ENCODE results near the gene EFHD2. TPM values are rescaled to one million over a fixed set of nuclear protein-coding genes. Genes with fewer than 3 reads are reported as not detected.

Gene EFHD2
- total RNA-seq, 1 experiment from 2014 or later = 29.5 TPM

- no peaks in the 10 kb centered on the region for H3K36me3 Mint-ChIP-seq (ENCODE audit: insufficient read depth, unreplicated experiment)
- Histone ChIP-seq H3K4me3 (ENCODE audit: low read depth, low read length) (no peak overlapping the region), H3K27me3 (replicated peaks; ENCODE audit: control insufficient read depth, insufficient read depth, low read length) (no peaks in the 10 kb centered on the region), H3K4me1 (no peaks in the 10 kb centered on the region), H3K9me3 (no peaks in the 10 kb centered on the region), H3K36me3 (ENCODE audit: control insufficient read depth, insufficient read depth, low read length) (no peaks in the 10 kb centered on the region)
- intact Hi-C loops (cut with micrococcal nuclease; ENCODE audit: unreplicated experiment) = no loop called here
- BruUV-seq (replicated peaks) = no TSS peak
- TF ChIP-seq CTCF (IDR thresholded peaks at IDR 0.05; ENCODE audit: insufficient read depth in 1 of 2, low read depth in 1 of 2, low read length in 1 of 2, severe bottlenecking in 1 of 2, unreplicated experiment in 1 of 2) = no peak
- no peaks in the 10 kb centered on the region for H3K27me3 Mint-ChIP-seq (ENCODE audit: insufficient read depth, unreplicated experiment)
- no peaks in the 10 kb centered on the region for H3K4me1 Mint-ChIP-seq (ENCODE audit: low read depth, unreplicated experiment)
- DNase-seq = no peak
- H3K9me3 Mint-ChIP-seq (ENCODE audit: unreplicated experiment) = no peaks in the 10 kb centered on the region
- no peak overlapping the region for H3K4me3 Mint-ChIP-seq (ENCODE audit: unreplicated experiment)
- POLR2A ChIA-PET = no interaction called here
- no peak overlapping the region for H3K27ac Mint-ChIP-seq (ENCODE audit: unreplicated experiment)
- CTCF ChIA-PET = no interaction called here
Measured at GRCh38 chr1:15384301-15384901, 25.3 kb upstream of the EFHD2 start.

DNA sequence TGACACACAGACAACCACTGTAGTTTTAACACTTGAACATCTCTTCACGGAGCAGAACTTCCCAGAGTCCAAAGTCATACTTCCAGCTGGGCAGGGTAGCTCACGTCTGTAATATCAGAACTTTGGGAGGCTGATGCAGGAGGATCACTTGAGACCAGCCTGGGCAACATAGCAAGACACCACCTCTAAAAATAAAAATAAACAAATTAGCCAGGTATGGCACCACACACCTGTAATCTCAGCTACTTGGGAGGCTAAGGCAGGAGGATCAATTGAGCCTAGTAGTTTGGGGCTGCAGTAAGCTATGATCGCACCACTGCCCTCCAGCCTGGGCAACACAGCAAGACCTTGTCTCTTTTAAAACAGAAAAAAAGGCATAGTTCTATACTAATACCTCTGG, 24.3 kb upstream of the EFHD2 start:
- no peaks in the 10 kb centered on the region for H3K36me3 ChIP-seq (ENCODE audit: control insufficient read depth, insufficient read depth, low read length)
- H3K27ac Mint-ChIP-seq (ENCODE audit: unreplicated experiment) = no peak overlapping the region
- H3K4me3 Mint-ChIP-seq (ENCODE audit: unreplicated experiment) = no peak overlapping the region
- no peaks in the 10 kb centered on the region for H3K27me3 ChIP-seq (replicated peaks; ENCODE audit: control insufficient read depth, insufficient read depth, low read length)
- H3K4me1 Mint-ChIP-seq (ENCODE audit: low read depth, unreplicated experiment) = no peaks in the 10 kb centered on the region
- no peaks in the 10 kb centered on the region for H3K36me3 Mint-ChIP-seq (ENCODE audit: insufficient read depth, unreplicated experiment)
- H3K9me3 Mint-ChIP-seq (ENCODE audit: unreplicated experiment) = no peaks in the 10 kb centered on the region
- BruUV-seq (replicated peaks) = no TSS peak
- no peak overlapping the region for H3K4me3 ChIP-seq (ENCODE audit: low read depth, low read length)
- DNase-seq = no peak
- no peaks in the 10 kb centered on the region for H3K9me3 ChIP-seq
- no peak for TF ChIP-seq CTCF (IDR thresholded peaks at IDR 0.05; ENCODE audit: insufficient read depth in 1 of 2, low read depth in 1 of 2, low read length in 1 of 2, severe bottlenecking in 1 of 2, unreplicated experiment in 1 of 2)
- no peaks in the 10 kb centered on the region for H3K4me1 ChIP-seq
- intact Hi-C loops (cut with micrococcal nuclease; ENCODE audit: unreplicated experiment) = no loop called here
- ChIA-PET POLR2A (no interaction called here), CTCF (no interaction called here)
- no peaks in the 10 kb centered on the region for H3K27me3 Mint-ChIP-seq (ENCODE audit: insufficient read depth, unreplicated experiment)

GRCh38 chr1:15386164-15386749, 23.4 kb upstream of the EFHD2 start:
- ChIA-PET CTCF (no interaction called here), POLR2A (no interaction called here)
- Histone ChIP-seq H3K9me3 (no peaks in the 10 kb centered on the region), H3K4me3 (ENCODE audit: low read depth, low read length) (no peak overlapping the region), H3K4me1 (no peaks in the 10 kb centered on the region), H3K36me3 (ENCODE audit: control insufficient read depth, insufficient read depth, low read length) (no peaks in the 10 kb centered on the region), H3K27me3 (replicated peaks; ENCODE audit: control insufficient read depth, insufficient read depth, low read length) (no peaks in the 10 kb centered on the region)
- H3K36me3 Mint-ChIP-seq (ENCODE audit: insufficient read depth, unreplicated experiment) = no peaks in the 10 kb centered on the region
- no peak overlapping the region for H3K4me3 Mint-ChIP-seq (ENCODE audit: unreplicated experiment)
- no peaks in the 10 kb centered on the region for H3K4me1 Mint-ChIP-seq (ENCODE audit: low read depth, unreplicated experiment)
- DNase-seq = no peak
- no peak overlapping the region for H3K27ac Mint-ChIP-seq (ENCODE audit: unreplicated experiment)
- no peaks in the 10 kb centered on the region for H3K9me3 Mint-ChIP-seq (ENCODE audit: unreplicated experiment)
- BruUV-seq (replicated peaks) = no TSS peak
- intact Hi-C loops (cut with micrococcal nuclease; ENCODE audit: unreplicated experiment) = no loop called here
- TF ChIP-seq CTCF (IDR thresholded peaks at IDR 0.05; ENCODE audit: insufficient read depth in 1 of 2, low read depth in 1 of 2, low read length in 1 of 2, severe bottlenecking in 1 of 2, unreplicated experiment in 1 of 2) = no peak
- no peaks in the 10 kb centered on the region for H3K27me3 Mint-ChIP-seq (ENCODE audit: insufficient read depth, unreplicated experiment)

Data from Caco-2 (cell line).